Mammary epithelial cell (primary cell): ENCODE results near the gene SHLD3.

Experiments
- CTCF ChIP-seq, 2 donors: IDR thresholded peaks in 1 of 2; conservative IDR thresholded peaks in 1 of 2; 2 replicates each; pipeline ENCODE4 v1.5.1; 2011 to 2012; ENCODE audit warnings: inconsistent platforms in 2 of 2, low read length in 2 of 2, mild to moderate bottlenecking in 2 of 2, control low read depth in 1 of 2, low read depth in 1 of 2; ENCODE audit not compliant: insufficient read depth in 1 of 2; ENCODE audit errors: extremely low read depth in 1 of 2
- EZH2 ChIP-seq: IDR thresholded peaks from 2 replicates; pipeline ENCODE4 v1.6.1; 2012; ENCODE audit warnings: low read length, inconsistent platforms, borderline replicate concordance

- TF ChIP-seq CTCF (conservative IDR thresholded peaks at IDR 0.05 in 1 of 2, IDR thresholded peaks at IDR 0.05 in 1 of 2; ENCODE audit: extremely low read depth in 1 of 2, insufficient read depth in 1 of 2, low read depth in 1 of 2, low read length in 2 of 2) (no peak), EZH2 (no peak)
Observed at GRCh38 chr5:65654713-65655112, 29.9 kb downstream of the SHLD3 start.
